GM18502 (cell line): ENCODE results near the gene MBD4.
"Not testable (repeated sequence)": the region's sequence is repeated elsewhere in the genome, so short reads cannot be mapped to it uniquely, and the experiment has no call there.

Experiments
- ATAC-seq: cut with Tn5 transposase; IDR thresholded peaks from one replicate; pipeline ENCODE4 v1.9.1; 2021; ENCODE audit warnings: mild to moderate bottlenecking; ENCODE audit not compliant: unreplicated experiment, poor library complexity

The MBD4 gene

GRCh38 chr3:129439817-129440617 is at the start of gene MBD4, which contains the start of gene IFT122:
MBD4 (minus strand) TSS chr3:129439948; CDS start chr3:129439833, 115 bp downstream.
IFT122 (plus strand) TSS chr3:129440224; CDS start chr3:129440331, 107 bp downstream.
- peak; percentile 87 for ATAC-seq

DNA sequence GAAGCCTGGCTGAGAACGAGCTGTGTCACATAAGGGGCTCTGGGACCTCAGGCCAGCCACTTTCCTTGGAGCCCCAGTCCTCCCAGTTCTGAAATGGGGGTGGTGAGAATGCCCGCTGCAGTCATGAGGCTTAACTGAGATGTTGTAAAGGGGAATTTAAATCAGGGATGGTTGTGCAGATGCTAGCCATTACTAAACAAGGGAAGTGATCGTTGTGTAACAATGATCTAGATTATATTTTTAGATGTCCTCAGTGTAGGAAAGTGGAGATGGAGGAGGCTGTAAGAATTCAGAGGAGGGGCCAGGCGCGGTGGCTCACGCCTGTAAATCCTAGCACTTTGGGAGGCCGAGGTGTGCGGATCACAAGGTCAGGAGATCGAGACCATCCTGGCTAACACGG is 49.5 kb upstream of the MBD4 start:
- not testable (repeated sequence) for ATAC-seq

DNA sequence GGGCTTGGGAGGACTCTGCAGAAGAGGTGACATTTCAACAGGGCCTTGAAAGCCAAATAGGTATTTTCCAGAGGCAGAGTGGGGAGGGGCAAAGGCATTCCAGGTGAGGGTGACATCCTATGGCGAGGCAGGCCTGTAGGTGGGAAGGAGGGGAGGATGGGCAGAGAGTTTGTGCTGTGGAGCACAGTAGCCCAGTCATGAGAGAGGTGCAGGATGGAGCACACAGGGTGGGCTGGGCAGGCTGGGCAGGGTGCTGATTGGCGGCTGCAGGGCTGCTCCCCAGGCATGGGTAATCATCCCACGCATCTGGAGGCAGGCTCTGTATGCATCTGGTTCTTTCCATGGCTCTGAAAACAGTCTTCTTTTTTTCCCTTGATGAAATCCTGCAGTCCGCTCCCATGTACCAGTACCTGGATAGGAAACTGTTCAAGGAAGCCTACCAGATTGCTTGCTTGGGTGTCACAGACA is 48.2 kb upstream of the MBD4 start:
- not testable (repeated sequence) for ATAC-seq

DNA sequence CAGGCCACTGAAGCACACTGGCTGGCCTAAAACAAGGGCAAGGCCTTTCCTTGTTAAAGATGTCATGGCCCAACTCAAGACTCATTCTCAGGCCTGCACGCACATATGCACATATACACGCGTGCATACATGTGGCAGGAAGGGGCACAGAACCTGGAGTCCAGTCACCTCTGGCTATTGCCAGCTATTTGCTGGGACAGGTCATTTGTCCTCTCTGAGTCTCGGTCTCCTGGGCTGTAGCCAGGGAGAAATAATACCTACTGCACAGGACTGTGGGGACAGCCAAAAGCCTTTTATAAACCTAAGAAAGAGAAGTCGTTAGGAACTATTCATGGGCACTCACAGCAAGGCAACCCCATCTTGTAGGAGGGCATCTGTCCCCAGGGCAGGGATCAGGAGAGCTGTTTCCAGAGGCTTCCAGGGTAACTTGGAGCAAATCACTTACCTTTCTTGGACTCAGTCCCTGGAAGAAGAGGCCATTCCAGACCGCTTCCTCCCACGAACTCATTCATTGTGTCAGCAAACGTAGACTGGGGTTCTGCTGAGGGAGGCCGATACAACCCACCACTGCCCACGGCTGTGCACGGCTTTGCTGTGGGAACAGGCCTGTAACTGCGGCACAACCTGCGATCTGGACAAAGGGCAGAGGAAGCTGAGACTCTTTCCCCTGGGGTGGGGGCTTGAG is 47.6 kb upstream of the MBD4 start:
- no peak for ATAC-seq

DNA sequence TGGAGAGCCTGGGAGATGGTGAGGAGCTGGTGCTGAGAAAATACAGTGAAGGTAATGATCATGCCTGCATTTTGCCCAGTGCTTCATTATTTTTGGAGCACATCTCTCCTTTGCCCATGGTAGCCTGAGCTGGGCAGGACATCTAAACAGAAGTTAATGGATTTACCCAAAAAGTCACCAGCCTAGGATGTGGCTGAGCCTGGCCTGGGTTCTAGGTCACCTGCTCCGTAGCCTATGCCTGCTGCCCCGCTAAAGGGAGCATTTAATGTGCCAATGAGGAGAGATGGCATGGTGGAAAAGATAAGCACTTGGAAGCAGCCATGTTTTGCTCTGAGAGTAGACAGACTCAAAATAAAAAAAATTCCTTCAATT is 46.9 kb upstream of the MBD4 start:
- ATAC-seq = no peak

- no peak for ATAC-seq
Measured at GRCh38 chr3:129485721-129486663, 46.2 kb upstream of the MBD4 start.

GRCh38 chr3:129485146-129485545 is 45.4 kb upstream of the MBD4 start:
- ATAC-seq = not testable (repeated sequence)

DNA sequence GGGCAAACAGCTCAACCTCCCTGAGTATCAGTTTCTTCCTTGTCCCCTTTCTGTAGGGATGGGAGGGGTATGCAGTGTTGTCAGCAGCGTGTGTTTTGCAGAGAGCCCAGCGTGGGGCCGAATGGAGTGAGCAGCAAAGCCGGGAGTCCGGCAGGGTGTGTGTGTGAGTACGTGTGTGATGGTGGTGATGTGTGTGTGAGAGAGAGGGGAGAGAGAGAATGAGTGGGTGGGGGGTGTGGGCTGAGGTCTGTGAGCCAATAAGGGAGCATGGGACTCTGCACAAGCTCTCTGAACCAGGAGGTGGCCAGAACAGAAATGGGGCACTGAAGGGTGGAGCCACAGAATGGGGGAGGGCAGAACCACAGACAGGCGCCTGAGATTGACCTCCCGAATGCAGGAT is 44.1 kb upstream of the MBD4 start:
- ATAC-seq = no peak

GRCh38 chr3:129482721-129483120 is 43.0 kb upstream of the MBD4 start:
- ATAC-seq = no peak

DNA sequence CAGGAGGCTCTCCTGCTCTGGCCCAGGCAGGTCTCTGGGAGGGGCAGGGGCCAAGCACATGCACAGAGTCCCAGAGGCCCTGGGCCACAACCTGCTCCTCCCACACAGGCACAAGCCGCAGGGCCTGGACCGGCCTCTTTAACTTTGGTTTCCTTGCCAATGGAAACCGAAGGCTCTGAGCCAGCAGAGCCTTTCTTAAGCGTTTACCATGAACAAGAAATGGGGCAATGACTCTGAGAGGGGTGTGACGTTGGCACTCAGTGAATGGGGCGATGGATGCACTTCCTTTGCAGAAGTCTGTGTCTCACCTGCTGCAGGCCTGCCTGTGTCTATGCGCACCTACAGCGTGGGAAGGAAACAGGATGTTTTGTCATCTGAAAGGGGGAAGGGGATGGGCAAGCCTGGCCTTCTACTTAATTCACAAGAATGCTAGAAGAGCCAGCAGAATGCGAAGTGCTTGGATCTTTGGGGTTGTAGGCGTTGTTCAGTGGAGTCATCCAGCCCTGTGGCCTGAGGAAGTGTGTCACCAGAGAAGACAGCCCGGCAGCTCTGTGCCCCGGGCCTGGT is 42.1 kb upstream of the MBD4 start:
- ATAC-seq = no peak

- not testable (repeated sequence) for ATAC-seq
Measured at GRCh38 chr3:129481225-129481765, 41.5 kb upstream of the MBD4 start.

DNA sequence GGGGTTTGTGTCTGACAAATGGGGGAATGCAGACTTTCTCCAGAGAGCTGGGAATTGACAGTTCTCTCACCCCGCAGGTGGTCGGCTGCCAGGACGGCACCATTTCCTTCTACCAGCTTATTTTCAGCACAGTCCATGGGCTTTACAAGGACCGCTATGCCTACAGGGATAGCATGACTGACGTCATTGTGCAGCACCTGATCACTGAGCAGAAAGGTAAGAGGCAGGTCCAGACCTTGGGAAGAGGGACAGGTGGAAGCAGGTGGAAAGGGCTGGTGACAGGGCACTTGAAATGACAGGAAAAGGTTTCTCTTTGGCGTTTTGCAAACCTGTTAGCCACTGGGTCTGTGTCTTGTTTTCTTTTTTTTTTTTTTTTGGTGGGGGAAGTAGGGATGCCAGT is 36.8 kb upstream of the MBD4 start:
- ATAC-seq = no peak

DNA sequence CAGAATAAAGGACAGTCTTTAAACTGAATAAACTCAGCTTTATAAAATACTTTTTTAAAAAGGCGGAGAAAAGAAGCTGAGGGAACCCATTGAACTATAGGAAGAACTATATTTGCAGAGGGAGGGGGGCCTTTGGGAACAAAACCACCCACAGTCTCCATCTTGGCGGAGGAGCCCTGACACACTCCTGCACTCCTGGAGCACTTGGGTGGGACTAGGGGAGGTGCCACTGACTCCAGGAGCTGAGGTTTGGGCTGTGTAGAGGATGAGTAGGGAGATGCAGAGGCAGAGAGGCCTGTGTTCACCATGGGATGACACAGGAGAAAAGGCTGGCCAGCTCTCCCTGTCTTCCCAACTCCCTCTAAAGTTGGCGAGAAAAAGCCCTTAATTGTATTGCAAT is 36.1 kb upstream of the MBD4 start:
- ATAC-seq = no peak

GRCh38 chr3:129474984-129475804 is 35.4 kb upstream of the MBD4 start:
- ATAC-seq = no peak

GRCh38 chr3:129473769-129474152 is 34.0 kb upstream of the MBD4 start:
- no peak for ATAC-seq

GRCh38 chr3:129473067-129473768 is 33.5 kb upstream of the MBD4 start:
- ATAC-seq = no peak

DNA sequence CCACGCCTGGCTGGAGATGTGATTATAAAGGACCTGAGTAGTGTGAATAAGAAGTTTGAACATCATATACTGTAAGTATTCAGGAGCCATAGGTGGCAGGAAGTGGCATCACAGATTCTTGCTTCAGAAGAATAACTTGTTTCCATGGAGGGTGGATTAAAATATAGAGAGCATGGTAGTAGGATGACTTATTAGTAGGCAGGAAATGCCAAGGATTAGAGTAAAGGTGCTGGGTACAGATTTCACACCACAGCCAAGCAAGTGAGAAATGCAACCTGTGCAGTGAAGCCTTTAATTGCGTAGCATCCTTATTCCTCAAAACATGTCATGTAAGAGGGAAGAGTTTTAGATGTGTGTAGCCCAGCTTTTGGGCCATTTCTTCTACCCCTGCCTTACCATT is 31.1 kb upstream of the MBD4 start:
- no peak for ATAC-seq

DNA sequence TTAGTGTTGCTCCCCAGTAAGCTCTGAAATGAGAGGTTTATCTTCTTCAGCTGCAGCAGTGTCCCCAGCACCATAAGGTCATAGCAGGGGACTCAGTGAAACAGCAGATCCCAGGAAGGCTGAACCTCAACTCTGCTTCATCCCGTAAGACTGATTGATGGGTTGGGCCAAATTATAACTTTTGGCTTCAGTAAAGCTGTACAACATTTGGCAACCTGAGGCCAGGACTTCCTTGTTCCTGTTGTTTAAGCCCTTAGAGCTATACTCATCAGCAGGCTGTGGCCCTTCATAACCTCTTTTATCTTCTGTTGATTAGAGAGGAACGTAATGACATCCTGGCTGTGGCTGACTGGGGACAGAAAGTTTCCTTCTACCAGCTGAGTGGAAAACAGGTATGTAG is 29.3 kb upstream of the MBD4 start:
- ATAC-seq = no peak

- ATAC-seq = no peak
Measured at GRCh38 chr3:129467932-129468331, 28.2 kb upstream of the MBD4 start.
